Limb (tissue), 2 donors: ENCODE data around the gene FAM229A.

Experiments used
- DNase-seq, 2 donors: peaks; one replicate each; pipeline ENCODE4 v3.0.0-alpha.2; 2016; ENCODE audit errors: extremely low spot score in 2 of 2

The FAM229A gene

DNA sequence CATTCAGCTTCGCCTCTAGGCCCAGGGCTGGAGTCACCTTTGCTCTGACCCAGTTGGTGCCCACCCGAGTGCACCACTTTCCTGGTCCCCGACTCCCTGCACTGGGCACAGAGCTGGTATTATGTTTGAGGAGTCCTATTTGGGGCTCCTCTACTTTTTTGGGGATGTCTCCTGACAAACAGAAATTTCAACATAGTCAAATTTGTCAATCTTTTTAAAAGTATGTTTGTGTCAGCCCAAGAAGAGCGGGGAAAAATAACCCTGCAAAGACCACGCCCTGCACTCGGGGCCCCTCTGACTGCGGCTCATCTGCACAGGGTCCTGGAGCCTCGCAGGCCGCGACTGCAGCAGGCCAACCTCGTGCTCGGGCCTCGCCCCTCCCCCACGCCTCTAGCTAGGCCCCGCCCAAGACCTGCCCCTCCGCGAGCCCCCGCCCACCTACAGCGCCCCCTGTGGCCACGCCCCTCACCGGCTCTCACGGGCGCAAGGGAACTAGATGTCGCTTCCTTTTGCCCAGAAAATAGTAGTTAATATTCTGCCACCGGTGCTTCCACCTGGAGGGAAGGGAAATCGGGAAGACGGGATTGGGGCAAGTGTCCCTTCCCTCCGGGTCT is 11.4 kb downstream of the FAM229A start:
- no peak for DNase-seq

- no peak for DNase-seq
These were observed 13.0 kb downstream of the FAM229A start for GRCh38 chr1:32349211-32349708.

DNA sequence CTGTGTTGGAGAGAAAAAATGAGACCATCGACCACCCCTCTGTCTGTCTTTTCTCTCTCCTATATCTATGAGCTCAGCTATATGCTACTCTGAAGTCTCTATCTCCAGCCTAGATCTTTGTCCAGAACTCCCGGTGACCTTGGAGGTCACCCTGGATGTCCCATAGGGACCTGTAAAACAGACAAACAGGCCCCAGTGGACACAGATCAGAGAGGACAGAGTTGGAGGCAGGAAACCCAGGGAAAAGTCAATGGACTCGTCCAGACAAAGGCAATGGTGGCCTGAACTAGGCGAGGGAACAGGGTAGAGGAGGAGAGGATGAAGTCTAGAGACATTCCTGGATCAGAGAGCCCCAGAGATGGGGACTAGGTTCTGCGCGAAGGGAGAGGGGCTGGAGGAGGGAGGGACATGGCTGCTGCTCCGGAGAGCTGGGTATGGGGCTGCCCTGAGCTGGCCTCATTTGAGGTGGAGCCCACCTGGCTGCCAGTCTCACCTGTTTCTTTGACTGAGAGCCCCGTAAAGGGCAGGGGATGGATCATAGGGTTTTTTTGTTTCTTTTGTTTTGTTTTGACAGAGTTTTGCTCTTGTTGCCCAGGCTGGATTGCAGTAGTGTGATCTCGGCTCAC is 15.6 kb downstream of the FAM229A start:
- DNase-seq: no peak

DNA sequence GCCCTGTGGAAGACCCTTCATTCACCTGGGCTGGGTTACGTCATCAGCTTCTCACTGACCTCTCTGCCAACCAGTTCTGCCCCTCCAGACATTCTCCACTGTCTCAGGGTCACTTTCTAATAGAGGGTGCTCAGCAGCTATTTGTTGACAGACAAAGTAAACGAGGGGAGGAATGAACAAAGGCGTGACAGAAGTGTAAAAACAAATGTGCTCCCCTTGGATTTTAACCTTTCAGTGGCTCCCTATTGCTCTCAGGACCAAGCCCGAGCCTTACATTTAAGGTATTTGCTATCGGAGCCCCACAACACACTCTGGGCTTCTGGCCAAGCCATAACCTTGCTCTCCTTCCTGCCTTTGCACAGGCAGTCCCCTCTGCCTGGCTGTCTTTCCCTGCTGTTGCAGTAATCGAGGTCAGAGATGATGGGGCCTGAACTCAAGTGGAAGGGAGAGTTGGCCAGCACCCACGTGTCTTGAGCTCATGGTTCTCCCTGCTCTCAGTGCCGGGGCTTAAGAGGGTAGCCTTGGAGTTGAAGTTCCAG is 16.9 kb downstream of the FAM229A start:
- DNase-seq: no peak

- no peak for DNase-seq
These were observed 19.6 kb downstream of the FAM229A start for GRCh38 chr1:32342704-32343103.

DNA sequence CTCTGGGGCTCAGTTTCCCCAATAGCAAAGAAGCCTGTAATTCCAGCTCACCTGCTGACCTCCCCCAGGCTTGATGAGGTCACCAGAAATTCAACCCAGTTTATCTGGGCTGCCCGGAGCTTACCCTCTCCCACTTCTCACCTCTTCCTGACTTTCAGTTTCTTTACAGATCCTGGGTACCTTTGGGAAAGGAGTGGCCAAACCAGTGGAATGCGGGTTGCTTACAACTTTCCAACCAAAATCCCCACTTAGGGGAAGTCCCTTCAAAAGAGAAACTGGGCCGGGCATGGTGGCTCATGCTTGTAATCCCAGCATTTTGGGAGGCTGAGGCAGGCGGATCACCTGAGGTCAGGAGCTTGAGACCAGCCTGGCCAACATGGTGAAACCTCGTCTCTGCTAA is 20.3 kb downstream of the FAM229A start:
- no peak for DNase-seq

- DNase-seq: no peak
These were observed 21.0 kb downstream of the FAM229A start for GRCh38 chr1:32341186-32341757.

GRCh38 chr1:32339363-32339978 is 22.8 kb downstream of the FAM229A start:
- DNase-seq: no peak

DNA sequence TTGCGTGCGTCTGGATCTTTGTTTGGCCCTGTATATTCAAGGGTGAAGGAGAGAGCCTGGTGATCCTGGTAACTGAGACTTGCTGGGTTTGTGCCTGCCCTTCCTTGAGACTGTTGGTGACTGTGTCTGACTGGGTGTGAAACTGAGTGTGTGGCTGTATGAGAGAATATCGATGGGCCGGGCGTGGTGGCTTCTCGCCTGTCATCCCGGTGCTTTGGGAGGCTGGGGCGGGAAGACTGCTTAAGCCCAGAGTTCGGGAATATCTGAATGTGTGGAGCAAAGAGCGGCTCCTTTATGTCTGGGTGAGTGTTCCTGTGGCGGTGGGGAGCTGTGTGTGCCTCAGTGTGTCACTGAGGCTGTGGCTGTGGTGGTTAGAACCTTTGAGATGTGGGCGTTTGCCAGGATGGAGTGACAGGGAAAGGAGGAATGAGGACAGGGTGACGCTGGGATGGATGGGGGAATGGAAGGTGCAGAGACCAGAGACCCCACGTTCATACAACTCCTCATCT is 23.6 kb downstream of the FAM229A start:
- DNase-seq: peak in 1 of 2 donors; percentile 38

- DNase-seq: peak; percentile 44 to 65
These were observed 24.2 kb downstream of the FAM229A start for GRCh38 chr1:32337855-32338636.

- peak in 1 of 2 donors; percentile 49 for DNase-seq
These were observed 25.2 kb downstream of the FAM229A start for GRCh38 chr1:32336963-32337675.

GRCh38 chr1:32336591-32336932 is 25.7 kb downstream of the FAM229A start:
- DNase-seq: no peak

GRCh38 chr1:32335790-32336590 is 26.3 kb downstream of the FAM229A start, which contains the start of gene MARCKSL1:
MARCKSL1 (minus strand) TSS chr1:32336233; CDS start chr1:32336033, 200 bp downstream.
- DNase-seq: peak; percentile 81 to 94

DNA sequence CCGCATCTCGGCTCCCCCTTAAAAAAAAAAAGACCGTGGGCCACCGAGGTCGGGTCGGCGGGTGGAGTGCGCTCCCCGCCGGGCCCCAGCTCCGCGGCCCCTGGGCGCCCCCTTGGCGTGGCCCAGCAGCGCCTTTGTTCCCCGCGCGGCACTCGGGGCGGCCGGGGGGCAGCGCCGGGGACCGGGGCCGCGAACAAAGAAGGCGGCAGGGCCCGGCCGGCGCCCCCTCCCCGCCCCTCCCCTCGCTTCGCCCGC is 26.8 kb downstream of the FAM229A start:
- DNase-seq: no peak

- DNase-seq: peak in 1 of 2 donors; percentile 79
These were observed 27.3 kb downstream of the FAM229A start for GRCh38 chr1:32334864-32335534.

DNA sequence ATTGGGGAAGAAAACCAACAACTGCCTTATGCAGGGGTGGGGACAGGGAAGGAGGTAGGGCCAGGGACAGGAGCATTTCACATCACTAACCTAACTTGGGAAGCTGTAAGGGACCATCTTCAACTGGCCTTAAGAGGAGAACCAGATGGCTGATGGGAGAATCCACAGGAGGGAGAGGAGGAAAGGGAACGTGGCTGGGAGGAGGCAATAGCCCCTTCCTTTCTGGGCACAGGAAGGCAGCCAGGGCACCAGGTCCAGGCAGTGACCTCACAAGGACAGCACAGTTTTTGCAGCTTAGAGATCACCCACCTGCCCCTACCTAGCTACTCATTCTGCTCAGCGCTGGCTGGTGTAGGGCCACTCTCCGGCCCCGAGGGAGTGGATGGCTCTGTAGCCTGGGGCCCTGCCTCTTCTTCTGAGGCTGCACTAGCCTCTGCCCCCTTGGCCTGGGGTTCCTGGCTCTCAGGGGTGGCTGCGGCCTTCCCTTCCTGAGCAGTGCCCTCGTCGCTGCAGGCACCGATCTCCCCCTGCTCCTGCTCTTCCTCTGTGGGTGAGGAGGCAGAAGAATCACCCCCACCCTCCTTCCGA is 27.9 kb downstream of the FAM229A start:
- DNase-seq: no peak

GRCh38 chr1:32333251-32333963 is 28.9 kb downstream of the FAM229A start:
- DNase-seq: no peak
